Neural cell (in vitro differentiated cells): Measurements from ENCODE around the gene FGD5. TPM values are rescaled to one million over a fixed set of nuclear protein-coding genes. Genes with fewer than 3 reads are reported as not detected.

Source experiments
- H2AFZ ChIP-seq: fragments of 200-600, 300-800 bp; sonication (generic), shearing (Covaris generic); 2 replicates; pipeline ENCODE4 v1.6.0; 2014; ENCODE audit warnings: low read depth, mild to moderate bottlenecking, antibody characterized with exemption, low read length, moderate library complexity
- H3F3A ChIP-seq: fragments of 200-600 bp; shearing (Covaris generic); 2 replicates; pipeline ENCODE4 v1.6.1; 2016; ENCODE audit warnings: mild to moderate bottlenecking, moderate library complexity, mixed read lengths, antibody characterized with exemption, low read length; ENCODE audit not compliant: insufficient read depth, poor library complexity, severe bottlenecking
- H3K27ac ChIP-seq: fragments of 200-600, 300-800 bp; sonication (generic), shearing (Covaris generic); 2 replicates; pipeline ENCODE4 v1.5.1; 2014; ENCODE audit warnings: mild to moderate bottlenecking, low read length, moderate library complexity
- H3K27me3 ChIP-seq: fragments of 300-800, 200-600 bp; sonication (generic), shearing (Covaris generic); 2 replicates; pipeline ENCODE4 v1.6.0; 2014; ENCODE audit warnings: mild to moderate bottlenecking, low read depth, low read length, moderate library complexity; ENCODE audit not compliant: insufficient read depth
- H3K36me3 ChIP-seq: fragments of 300-800, 200-600 bp; sonication (generic), shearing (Covaris generic); 2 replicates; pipeline ENCODE4 v1.5.1; 2014; ENCODE audit warnings: mild to moderate bottlenecking, antibody characterized with exemption, low read length, moderate library complexity; ENCODE audit not compliant: insufficient read depth
- H3K4me2 ChIP-seq: fragments of 300-800, 200-600 bp; sonication (generic), shearing (Covaris generic); 2 replicates; pipeline ENCODE4 v1.6.0; 2014; ENCODE audit warnings: mild to moderate bottlenecking, low read length
- H3K4me3 ChIP-seq: fragments of 300-800, 200-600 bp; sonication (generic), shearing (Covaris generic); 2 replicates; pipeline ENCODE4 v1.5.1; 2014; ENCODE audit warnings: mild to moderate bottlenecking, low read length, moderate library complexity
- H3K79me2 ChIP-seq: fragments of 200-600 bp; shearing (Covaris generic); replicated peaks from 2 replicates; pipeline ENCODE4 v1.6.0; 2014; ENCODE audit warnings: mild to moderate bottlenecking, low read length, moderate library complexity; ENCODE audit not compliant: insufficient read depth
- H3K9ac ChIP-seq: fragments of 300-800, 200-600 bp; sonication (generic), shearing (Covaris generic); 2 replicates; pipeline ENCODE4 v1.6.1; 2016; ENCODE audit warnings: mild to moderate bottlenecking, low read length, mixed read lengths
- H3K9me2 ChIP-seq: fragments of 200-600 bp; shearing (Covaris generic); 2 replicates; pipeline ENCODE4 v1.6.1; 2016; ENCODE audit warnings: mild to moderate bottlenecking, low read length, mixed read lengths; ENCODE audit not compliant: insufficient read depth
- H3K9me3 ChIP-seq: fragments of 200-600, 300-800 bp; sonication (generic), shearing (Covaris generic); 2 replicates; pipeline ENCODE4 v1.6.1; 2016; ENCODE audit warnings: mild to moderate bottlenecking, mixed run types, low read length, moderate library complexity, mixed read lengths
- H4K20me1 ChIP-seq: fragments of 200-600 bp; shearing (Covaris generic); 2 replicates; pipeline ENCODE4 v1.6.1; 2016; ENCODE audit warnings: mild to moderate bottlenecking, mixed run types; ENCODE audit not compliant: insufficient read depth
- CTCF ChIP-seq: fragments of 450-650 bp; IDR thresholded peaks from 2 replicates; pipeline ENCODE4 v1.5.1; 2014; ENCODE audit warnings: antibody characterized with exemption, mild to moderate bottlenecking, moderate library complexity; ENCODE audit not compliant: poor library complexity, severe bottlenecking
- EP300 ChIP-seq: fragments of 450-650 bp; conservative IDR thresholded peaks from 2 replicates; pipeline ENCODE4 v1.6.1; 2014; ENCODE audit warnings: antibody characterized with exemption, mild to moderate bottlenecking, moderate library complexity; ENCODE audit not compliant: poor library complexity, severe bottlenecking
- EZH2 ChIP-seq: fragments of 200-600, 300-800 bp; shearing (Covaris generic), sonication (generic); IDR thresholded peaks from 2 replicates; pipeline ENCODE4 v1.6.1; 2014; ENCODE audit warnings: antibody characterized with exemption, low read length, borderline replicate concordance, mild to moderate bottlenecking; ENCODE audit not compliant: insufficient read depth, poor library complexity, severe bottlenecking
- MXI1 ChIP-seq: fragments of 450-650 bp; conservative IDR thresholded peaks from 2 replicates; pipeline ENCODE4 v1.6.1; 2014; ENCODE audit warnings: antibody characterized with exemption, mild to moderate bottlenecking; ENCODE audit not compliant: poor library complexity, severe bottlenecking
- POLR2AphosphoS5 ChIP-seq: IDR thresholded peaks from 2 replicates; pipeline ENCODE4 v1.6.1; 2012
- RAD21 ChIP-seq: fragments of 450-650 bp; conservative IDR thresholded peaks from 2 replicates; pipeline ENCODE4 v1.6.1; 2014; ENCODE audit warnings: antibody characterized with exemption, mild to moderate bottlenecking, moderate library complexity
- REST ChIP-seq: IDR thresholded peaks from 2 replicates; pipeline ENCODE4 v1.6.1; 2012; ENCODE audit warnings: borderline replicate concordance
- SMC3 ChIP-seq: fragments of 450-650 bp; conservative IDR thresholded peaks from 2 replicates; pipeline ENCODE4 v1.6.1; 2014; ENCODE audit warnings: antibody characterized with exemption, mild to moderate bottlenecking, moderate library complexity; ENCODE audit not compliant: poor library complexity
- TAF1 ChIP-seq: IDR thresholded peaks from 2 replicates; pipeline ENCODE4 v1.6.1; 2012; ENCODE audit warnings: low read depth
- polyA plus RNA-seq: library from polyadenylated mRNA; depleted of rRNA; stranded (reverse); fragments of >200 nt; gene quantifications from 2 replicates; pipeline ENCODE4 v1.2.3, GENCODE V29; 2014

Gene FGD5
- polyA plus RNA-seq, 1 donor from 2014 or later, result not detected

GRCh38 chr3:14811684-14812083 lies 7.1 kb upstream of the FGD5 start:
- H3F3A ChIP-seq, result no peaks in the 10 kb centered on the region
- H3K79me2 ChIP-seq, result no peaks in the 10 kb centered on the region
- TF ChIP-seq REST (no peak), MXI1 (no peak), CTCF (no peak), POLR2AphosphoS5 (no peak), SMC3 (no peak), EP300 (no peak), TAF1 (no peak), EZH2 (no peak), RAD21 (no peak)
- H3K4me3 ChIP-seq, result no peak overlapping the region
- no peak overlapping the region for H3K27ac ChIP-seq
- H3K27me3 ChIP-seq, result peaks cover 52% of the 10 kb centered on the region
- H3K9me3 ChIP-seq, result no peaks in the 10 kb centered on the region
- no peaks in the 10 kb centered on the region for H3K9me2 ChIP-seq
- H2AFZ ChIP-seq, result no peak overlapping the region
- no peaks in the 10 kb centered on the region for H3K36me3 ChIP-seq
- no peak overlapping the region for H3K9ac ChIP-seq
- H3K4me2 ChIP-seq, result no peak overlapping the region
- H4K20me1 ChIP-seq, result no peaks in the 10 kb centered on the region

- Histone ChIP-seq H2AFZ (no peak overlapping the region), H3K9ac (no peak overlapping the region), H3K9me2 (no peaks in the 10 kb centered on the region), H3K9me3 (no peaks in the 10 kb centered on the region), H3K27ac (no peak overlapping the region), H4K20me1 (no peaks in the 10 kb centered on the region), H3F3A (no peaks in the 10 kb centered on the region), H3K79me2 (no peaks in the 10 kb centered on the region), H3K27me3 (peaks cover 52% of the 10 kb centered on the region), H3K36me3 (no peaks in the 10 kb centered on the region), H3K4me3 (no peak overlapping the region), H3K4me2 (no peak overlapping the region)
- TF ChIP-seq CTCF (no peak), RAD21 (no peak), POLR2AphosphoS5 (no peak), MXI1 (no peak), SMC3 (no peak), TAF1 (no peak), EP300 (no peak), EZH2 (no peak), REST (no peak)
Measured at GRCh38 chr3:14812196-14812790, 6.5 kb upstream of the FGD5 start.
